Activated T-helper 1 cell treated with anti-CD3 and anti-CD28 coated beads, Interleukin-2, amount 50 U/mL, for 16 hours (primary cell): Measurements from ENCODE around the gene KCNH6.

Experiments used
- DNase-seq, 2 donors: peaks; one replicate each; pipeline ENCODE4 v3.0.0-alpha.2; 2020; ENCODE audit warnings: low read depth in 1 of 2, low spot score in 1 of 2

The KCNH6 gene

GRCh38 chr17:63486317-63487013, 36.7 kb upstream of the KCNH6 start:
- no peak for DNase-seq

- no peak for DNase-seq
Measured at GRCh38 chr17:63487014-63487339, 36.2 kb upstream of the KCNH6 start.

- DNase-seq: no peak
Measured at GRCh38 chr17:63488851-63489250, 34.3 kb upstream of the KCNH6 start.

GRCh38 chr17:63489291-63489690, 33.9 kb upstream of the KCNH6 start:
- DNase-seq: no peak

GRCh38 chr17:63490329-63490728, 32.8 kb upstream of the KCNH6 start:
- no peak for DNase-seq

- DNase-seq: no peak
Measured at GRCh38 chr17:63490858-63491400, 32.2 kb upstream of the KCNH6 start.

GRCh38 chr17:63491413-63491812, 31.7 kb upstream of the KCNH6 start:
- no peak for DNase-seq

- DNase-seq: no peak
Measured at GRCh38 chr17:63491977-63492618, 31.1 kb upstream of the KCNH6 start.

- no peak for DNase-seq
Measured at GRCh38 chr17:63492940-63493339, 30.2 kb upstream of the KCNH6 start.

- DNase-seq: no peak
Measured at GRCh38 chr17:63493411-63493810, 29.7 kb upstream of the KCNH6 start.

- no peak for DNase-seq
Measured at GRCh38 chr17:63494300-63494928, 28.7 kb upstream of the KCNH6 start.

- no peak for DNase-seq
Measured at GRCh38 chr17:63495491-63495890, 27.7 kb upstream of the KCNH6 start.

- no peak for DNase-seq
Measured at GRCh38 chr17:63496177-63496576, 27.0 kb upstream of the KCNH6 start.

- no peak for DNase-seq
Measured at GRCh38 chr17:63496663-63497400, 26.3 kb upstream of the KCNH6 start.

- no peak for DNase-seq
Measured at GRCh38 chr17:63497708-63498483, 25.3 kb upstream of the KCNH6 start.

- no peak for DNase-seq
Measured at GRCh38 chr17:63498626-63499195, 24.4 kb upstream of the KCNH6 start.

GRCh38 chr17:63500543-63501390, 22.4 kb upstream of the KCNH6 start:
- DNase-seq: no peak

GRCh38 chr17:63503341-63503705, 19.8 kb upstream of the KCNH6 start:
- no peak for DNase-seq

- DNase-seq: no peak
Measured at GRCh38 chr17:63504261-63504660, 18.9 kb upstream of the KCNH6 start.

- no peak for DNase-seq
Measured at GRCh38 chr17:63505341-63505740, 17.8 kb upstream of the KCNH6 start.
